ENCODE data around the gene COG6. TPM values are rescaled to one million over a fixed set of nuclear protein-coding genes. Genes with fewer than 3 reads are reported as not detected.

COG6 gene
- total and polyA plus RNA-seq, 2 of the 13 experiments (the other 11 are each of a cell fraction or from before 2014, with no cell fraction given): 23.5 to 26.1 TPM

GRCh38 chr13:39655569-39656324 lies at the start of gene COG6 (continued):
- TF ChIP-seq STAT6 (CRISPR knock-in tag; IDR thresholded peaks at IDR 0.05; ENCODE audit: borderline replicate concordance) (no peak), NAIF1 (CRISPR knock-in tag; IDR thresholded peaks at IDR 0.05; ENCODE audit: borderline replicate concordance) (no peak), HMG20A (CRISPR knock-in tag; IDR thresholded peaks at IDR 0.05; ENCODE audit: borderline replicate concordance) (no peak), TAF15 (IDR thresholded peaks at IDR 0.05; ENCODE audit: low read depth, low read length, poor library complexity, severe bottlenecking) (no peak), KAT7 (CRISPR knock-in tag; IDR thresholded peaks at IDR 0.05; ENCODE audit: borderline replicate concordance) (0 out of 2 replicates have a peak, but pooled peaks have one; percentile 38), ZNF720 (CRISPR knock-in tag; IDR thresholded peaks at IDR 0.05) (no peak), MTA3 (CRISPR knock-in tag; IDR thresholded peaks at IDR 0.05) (no peak), SETDB1 (CRISPR knock-in tag; IDR thresholded peaks at IDR 0.05; ENCODE audit: borderline replicate concordance) (no peak), MEF2D (CRISPR knock-in tag; IDR thresholded peaks at IDR 0.05) (peak; percentile 26; the same call in 1 of the 2 replicates), ZNF263 (CRISPR knock-in tag; IDR thresholded peaks at IDR 0.05) (peak; percentile 69), MYC (CRISPR knock-in tag; IDR thresholded peaks at IDR 0.05; ENCODE audit: borderline replicate concordance) (peak; percentile 54; the same call in 1 of the 2 replicates), HOXD1 (CRISPR knock-in tag; IDR thresholded peaks at IDR 0.05) (peak; percentile 63; the same call in 1 of the 2 replicates), HMGXB3 (CRISPR knock-in tag; IDR thresholded peaks at IDR 0.05; ENCODE audit: borderline replicate concordance) (no peak), TSC22D2 (CRISPR knock-in tag; IDR thresholded peaks at IDR 0.05; ENCODE audit: borderline replicate concordance) (peak; percentile 65), TEAD2 (CRISPR knock-in tag; IDR thresholded peaks at IDR 0.05) (no peak), ZNF468 (CRISPR knock-in tag; IDR thresholded peaks at IDR 0.05) (no peak), NFIC (IDR thresholded peaks at IDR 0.05; ENCODE audit: low read length) (no peak), HES4 (CRISPR knock-in tag; IDR thresholded peaks at IDR 0.05; ENCODE audit: borderline replicate concordance) (peak; percentile 47; the same call in 1 of the 2 replicates)
- TF ChIP-seq, protein P1, sequence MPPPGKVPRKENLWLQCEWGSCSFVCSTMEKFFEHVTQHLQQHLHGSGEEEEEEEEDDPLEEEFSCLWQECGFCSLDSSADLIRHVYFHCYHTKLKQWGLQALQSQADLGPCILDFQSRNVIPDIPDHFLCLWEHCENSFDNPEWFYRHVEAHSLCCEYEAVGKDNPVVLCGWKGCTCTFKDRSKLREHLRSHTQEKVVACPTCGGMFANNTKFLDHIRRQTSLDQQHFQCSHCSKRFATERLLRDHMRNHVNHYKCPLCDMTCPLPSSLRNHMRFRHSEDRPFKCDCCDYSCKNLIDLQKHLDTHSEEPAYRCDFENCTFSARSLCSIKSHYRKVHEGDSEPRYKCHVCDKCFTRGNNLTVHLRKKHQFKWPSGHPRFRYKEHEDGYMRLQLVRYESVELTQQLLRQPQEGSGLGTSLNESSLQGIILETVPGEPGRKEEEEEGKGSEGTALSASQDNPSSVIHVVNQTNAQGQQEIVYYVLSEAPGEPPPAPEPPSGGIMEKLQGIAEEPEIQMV (CRISPR knock-in tag; IDR thresholded peaks at IDR 0.05; ENCODE audit: low read depth): no peak
- TF ChIP-seq, protein P2, sequence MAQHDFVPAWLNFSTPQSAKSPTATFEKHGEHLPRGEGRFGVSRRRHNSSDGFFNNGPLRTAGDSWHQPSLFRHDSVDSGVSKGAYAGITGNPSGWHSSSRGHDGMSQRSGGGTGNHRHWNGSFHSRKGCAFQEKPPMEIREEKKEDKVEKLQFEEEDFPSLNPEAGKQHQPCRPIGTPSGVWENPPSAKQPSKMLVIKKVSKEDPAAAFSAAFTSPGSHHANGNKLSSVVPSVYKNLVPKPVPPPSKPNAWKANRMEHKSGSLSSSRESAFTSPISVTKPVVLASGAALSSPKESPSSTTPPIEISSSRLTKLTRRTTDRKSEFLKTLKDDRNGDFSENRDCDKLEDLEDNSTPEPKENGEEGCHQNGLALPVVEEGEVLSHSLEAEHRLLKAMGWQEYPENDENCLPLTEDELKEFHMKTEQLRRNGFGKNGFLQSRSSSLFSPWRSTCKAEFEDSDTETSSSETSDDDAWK (CRISPR knock-in tag; IDR thresholded peaks at IDR 0.05): no peak

All from HepG2 (cell line).